Inferior parietal cortex (tissue), 1 donor: ENCODE results near the gene HMGB1.
"Not testable (repeated sequence)": the region's sequence is repeated elsewhere in the genome, so short reads cannot be mapped to it uniquely, and the experiment has no call there.

Experiments
- DNase-seq: peaks from one replicate; pipeline ENCODE4 v3.0.0-alpha.2; 2016; ENCODE audit errors: extremely low spot score

The HMGB1 gene

DNA sequence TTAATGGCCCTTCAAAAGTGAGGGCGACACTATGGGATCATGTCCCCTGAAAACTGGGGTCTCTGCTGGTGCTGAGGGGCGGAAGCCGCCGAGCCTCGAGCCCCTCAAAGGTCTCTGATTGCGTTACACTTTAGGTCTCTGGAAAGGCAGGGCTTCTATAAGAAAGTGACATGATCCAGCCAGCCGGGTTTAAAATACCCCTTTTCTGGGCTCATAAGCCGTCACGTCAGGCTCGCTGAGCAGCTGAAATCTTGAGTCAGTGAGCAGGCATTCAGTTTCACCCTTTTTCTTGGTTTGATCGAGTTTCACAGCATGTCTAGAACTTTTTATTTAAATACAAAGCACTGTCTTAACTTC, 600 bp upstream of the HMGB1 start:
- DNase-seq, result no peak

DNA sequence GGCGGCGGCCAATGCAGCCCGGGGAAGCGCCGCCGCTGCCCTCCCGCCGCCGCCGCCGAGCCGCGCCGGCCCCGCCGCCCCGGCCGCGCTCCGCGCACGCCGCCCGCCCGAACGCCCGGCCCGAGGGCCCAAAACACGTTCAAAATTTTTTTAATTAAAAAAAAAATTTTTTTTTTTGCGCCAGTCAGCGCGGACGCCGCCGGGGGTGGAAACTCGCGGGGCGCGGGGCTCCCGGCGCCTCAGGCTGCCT, 468 bp downstream of the HMGB1 start:
- no peak for DNase-seq

DNA sequence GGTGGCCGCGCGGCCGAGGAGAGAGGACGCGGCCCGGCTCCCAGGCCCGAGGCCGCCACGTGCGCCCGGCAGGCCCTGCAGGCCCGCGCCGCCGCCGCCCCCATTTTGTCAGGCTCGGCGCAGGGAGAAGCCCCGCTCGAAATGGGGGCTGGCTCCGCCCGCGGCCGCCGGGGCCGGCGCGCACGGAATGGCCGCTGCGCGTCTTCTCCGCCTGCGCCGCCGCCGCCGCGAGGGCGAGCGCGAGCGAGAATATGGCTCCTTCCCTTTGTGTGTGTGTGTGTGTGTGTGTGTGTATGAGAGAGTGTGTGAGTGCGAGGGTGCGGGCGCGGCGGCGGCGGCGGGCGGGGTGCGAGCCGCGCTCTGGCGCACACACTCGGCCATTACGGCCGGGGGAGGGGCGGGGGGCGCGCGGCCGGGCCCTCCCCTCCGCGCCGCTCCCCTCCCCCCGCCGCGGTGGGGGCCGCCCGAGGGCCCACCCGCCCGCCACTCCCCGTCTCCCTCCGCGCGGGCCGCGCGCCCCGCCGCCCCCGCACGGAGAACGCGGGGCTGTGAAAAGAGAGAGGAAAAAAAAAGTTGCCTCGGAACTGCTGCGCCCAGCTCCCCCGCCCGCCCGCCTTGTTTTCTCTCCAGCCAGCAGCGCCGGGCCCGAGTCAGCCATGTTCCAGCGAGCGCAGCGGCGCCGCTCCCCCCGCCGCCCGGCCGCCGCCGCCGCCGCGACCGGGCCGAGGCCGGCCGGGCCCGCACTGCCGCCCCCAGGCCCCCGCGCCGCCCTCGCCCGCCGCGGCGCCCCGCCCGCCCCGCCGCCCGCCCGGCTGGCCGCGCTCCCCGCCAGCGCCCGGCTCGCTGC, 1.0 kb downstream of the HMGB1 start:
- peak; percentile 55 for DNase-seq

DNA sequence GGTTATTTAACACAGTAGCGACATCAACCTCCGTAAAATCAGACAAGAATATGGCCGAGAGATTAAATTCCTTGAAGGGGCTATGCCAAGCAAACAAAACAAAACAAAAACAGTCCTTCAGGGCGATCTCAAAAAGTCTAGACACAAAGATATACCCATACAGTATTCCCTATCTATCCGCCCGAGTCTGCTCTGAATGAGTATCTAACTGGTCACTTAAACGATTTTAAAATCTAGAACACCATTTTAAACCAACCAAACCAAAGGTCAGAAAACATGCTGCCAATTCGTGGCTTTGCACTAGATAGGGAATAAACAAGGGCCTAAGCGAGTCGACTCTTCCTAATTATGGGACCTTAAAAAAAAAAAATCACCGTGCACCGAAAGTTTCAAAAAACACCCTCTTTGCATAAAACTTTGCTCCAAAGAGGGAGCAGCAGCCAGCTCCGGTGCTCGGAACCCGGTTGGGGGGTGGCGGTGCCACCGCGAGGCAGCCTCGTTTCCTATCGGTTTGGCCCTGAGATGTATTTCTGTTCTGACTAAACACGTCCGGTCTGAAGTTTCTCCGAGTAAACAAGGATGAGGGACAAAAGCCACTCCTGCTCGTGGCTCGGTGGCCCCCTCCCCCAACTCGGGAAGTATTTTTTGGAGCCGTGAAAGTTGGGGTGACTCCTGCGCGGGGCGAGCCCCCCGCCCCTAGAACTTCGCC, 1.8 kb downstream of the HMGB1 start:
- peak; percentile 57 for DNase-seq

DNA sequence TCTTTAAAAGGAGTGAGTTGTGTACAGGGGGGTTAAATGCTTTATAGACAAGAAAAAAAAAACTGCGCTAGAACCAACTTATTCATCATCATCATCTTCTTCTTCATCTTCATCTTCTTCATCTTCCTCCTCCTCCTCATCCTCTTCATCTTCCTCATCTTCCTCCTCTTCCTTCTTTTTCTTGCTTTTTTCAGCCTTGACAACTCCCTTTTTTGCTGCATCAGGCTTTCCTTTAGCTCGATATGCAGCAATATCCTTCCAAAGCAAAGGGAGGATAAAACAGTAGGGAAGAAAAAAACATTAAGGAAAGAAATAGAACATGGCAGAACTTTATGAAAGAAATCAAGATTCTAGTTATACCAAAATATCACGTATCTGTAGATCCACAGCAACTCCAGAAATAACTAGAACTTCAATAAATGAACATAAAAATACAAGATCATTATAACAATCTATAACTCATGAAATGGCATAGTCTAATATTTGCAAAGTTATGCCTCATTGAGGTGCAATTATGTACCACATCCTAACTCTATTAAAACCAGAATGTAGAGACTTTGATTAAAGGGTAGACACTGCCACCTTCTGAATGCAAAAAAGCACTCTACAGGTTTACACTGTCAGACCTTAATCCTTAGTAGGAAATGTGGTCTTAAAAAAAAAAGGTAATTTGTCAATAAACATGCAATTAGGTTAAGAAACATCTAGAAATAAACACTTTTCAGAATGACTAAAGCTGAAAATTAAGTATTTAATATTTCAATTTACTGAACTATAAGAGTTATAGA, 4.3 kb downstream of the HMGB1 start:
- DNase-seq, result peak; percentile 68

DNA sequence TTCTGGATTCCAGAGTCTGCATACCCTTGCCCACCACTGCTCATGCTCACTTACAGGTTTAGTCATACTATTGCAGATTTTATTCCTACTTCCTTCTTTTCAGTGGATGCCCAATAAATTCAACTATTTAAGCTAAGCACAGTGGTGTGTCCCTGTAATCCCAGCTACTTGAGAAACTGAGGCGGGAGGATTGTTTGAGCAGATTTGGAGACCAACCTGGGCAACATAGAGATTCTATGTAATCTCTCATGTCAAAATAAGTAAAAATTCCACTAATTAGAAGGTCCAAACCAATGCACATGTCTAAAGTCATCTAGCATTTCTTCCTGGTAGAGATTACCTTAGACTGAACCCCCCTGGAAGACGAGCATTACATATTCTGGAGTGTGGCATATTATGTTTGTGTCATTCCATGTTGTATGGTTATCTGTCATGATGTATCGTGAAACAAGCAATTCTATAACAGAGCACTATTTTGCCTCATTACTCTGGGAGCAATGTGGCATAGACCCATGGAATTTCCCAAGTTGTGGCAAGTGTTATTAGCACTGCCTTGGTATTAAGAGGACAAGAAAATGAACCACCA, 8.3 kb downstream of the HMGB1 start:
- DNase-seq, result no peak

DNA sequence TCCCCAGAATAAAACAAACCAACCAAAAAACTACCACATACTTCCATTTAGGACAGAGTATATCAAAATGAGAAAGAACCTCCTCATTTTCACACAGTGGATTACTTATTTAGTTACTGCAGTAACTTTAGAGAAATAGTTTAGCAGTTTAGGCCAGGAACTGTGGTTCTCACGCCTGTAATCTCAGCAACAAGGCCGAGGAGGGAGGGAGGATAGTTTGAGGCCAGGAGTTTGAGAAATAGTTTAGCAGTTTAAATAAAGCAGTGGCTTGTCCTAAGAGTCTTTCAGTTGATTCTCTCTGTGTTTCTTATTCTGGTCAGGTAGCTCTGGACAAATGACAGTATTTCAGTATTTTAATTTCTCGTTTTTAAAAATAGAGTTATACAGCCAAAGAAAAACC, 9.4 kb downstream of the HMGB1 start:
- no peak for DNase-seq

DNA sequence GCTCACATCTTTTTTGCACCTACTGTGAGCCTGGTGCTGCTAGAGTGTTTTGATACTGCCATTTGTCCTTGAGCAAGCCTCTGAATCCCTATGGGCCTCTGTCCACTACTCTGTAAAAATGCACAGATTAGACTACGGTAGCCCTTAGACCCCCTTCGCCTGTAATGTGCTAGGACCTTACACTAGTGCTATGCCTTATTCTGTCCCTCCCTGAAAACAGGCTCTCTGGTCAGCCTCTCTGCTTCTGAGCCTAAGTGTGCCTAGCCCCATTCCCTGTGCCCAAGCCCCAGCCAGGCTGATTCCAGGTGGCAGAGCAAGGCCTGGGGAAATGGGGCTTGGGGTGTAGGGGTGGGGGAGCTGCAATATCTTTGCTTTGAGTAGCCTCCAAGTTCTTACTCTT, 10.7 kb downstream of the HMGB1 start:
- no peak for DNase-seq

DNA sequence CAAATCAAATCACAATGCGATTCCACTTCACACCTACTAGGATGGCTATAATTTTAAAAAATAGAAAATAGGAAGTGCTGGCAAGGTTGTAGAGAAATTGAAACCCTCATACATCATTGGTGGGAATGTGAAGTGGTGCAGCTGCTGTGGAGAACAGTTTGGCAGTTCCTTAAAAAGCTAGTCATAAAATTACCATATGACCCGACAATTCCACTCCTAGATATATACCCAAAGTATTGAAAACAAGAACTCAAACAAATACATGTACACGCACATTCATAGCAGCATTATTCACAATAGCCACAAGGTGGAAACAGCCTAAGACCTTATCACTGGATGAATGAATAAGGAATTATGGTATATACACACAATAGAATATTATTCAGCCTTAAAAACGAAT, 12.0 kb downstream of the HMGB1 start:
- DNase-seq, result no peak

DNA sequence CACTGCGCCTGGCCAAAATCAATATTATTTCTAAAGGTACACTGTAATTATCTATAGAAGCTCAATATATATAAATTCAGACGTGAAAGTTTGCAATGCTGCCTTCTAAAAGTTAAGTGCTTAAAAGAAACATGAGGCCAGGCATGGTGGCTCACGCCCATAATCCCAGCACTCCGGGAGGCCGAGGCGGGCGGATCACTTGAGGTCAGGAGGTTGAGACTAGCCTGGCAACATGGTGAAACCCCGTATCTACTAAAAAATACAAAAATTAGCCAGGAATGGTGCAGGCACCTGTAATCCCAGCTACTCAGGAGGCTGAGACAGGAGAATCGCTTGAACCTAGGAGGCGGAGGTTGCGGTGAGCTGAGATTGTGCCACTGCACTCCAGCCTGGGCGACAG, 14.3 kb downstream of the HMGB1 start:
- not testable (repeated sequence) for DNase-seq

DNA sequence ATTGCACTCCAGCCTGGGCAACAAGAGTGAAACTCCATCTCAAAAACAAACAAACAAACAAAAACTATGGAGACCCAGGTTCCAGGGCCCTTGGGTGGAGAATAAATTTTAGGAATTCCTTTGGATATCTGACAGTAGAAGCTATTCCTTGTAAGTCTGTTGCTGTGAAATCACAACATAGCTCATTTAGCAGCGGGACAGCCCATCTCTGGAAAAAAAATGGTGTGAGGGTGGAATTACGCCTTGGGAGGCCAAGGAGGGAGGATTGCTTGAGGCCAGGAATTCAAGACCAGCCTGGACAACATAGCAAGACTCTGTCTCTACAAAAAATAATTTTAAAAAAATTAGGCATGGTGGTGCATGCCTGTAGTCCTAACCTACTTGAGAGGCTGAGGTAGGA, 15.7 kb downstream of the HMGB1 start:
- DNase-seq, result no peak

DNA sequence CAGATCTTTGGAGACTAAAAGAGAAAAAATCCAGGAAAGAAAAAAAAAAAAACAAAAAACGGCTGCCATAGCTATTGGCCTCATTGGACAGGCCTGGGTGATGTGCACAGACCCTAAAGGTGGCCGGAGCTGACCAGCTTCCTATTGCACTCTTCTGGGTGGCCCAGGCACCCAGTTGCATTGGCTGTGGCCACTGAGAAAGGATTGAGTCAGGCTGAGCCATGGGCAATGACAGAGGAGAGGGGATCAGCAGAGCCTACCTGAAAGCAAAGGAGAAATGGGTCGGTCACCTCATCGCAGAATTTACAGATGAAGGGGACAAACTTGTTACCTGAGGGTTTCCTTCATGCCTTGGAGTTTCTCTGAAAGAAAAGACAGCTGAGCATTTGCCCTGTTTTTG, 17.3 kb downstream of the HMGB1 start:
- no peak for DNase-seq

DNA sequence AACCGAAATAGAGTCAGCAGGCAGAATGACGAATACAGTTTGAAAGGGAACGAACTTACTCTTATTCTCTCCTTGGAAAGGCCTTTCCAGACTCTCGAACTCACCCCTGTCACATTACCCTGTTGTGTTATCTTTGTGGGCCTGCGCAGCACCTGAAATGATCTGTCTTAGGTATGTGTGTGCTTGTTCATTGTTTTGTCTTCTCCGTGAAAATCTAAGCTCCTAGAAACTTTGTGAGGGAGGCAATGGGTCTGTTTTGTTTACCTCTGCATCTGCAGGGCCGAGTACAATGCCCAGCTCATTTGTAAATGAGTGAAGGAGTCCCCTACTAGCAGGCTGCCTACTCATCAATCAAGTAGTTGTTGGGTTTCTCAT, 19.6 kb downstream of the HMGB1 start:
- DNase-seq, result no peak

DNA sequence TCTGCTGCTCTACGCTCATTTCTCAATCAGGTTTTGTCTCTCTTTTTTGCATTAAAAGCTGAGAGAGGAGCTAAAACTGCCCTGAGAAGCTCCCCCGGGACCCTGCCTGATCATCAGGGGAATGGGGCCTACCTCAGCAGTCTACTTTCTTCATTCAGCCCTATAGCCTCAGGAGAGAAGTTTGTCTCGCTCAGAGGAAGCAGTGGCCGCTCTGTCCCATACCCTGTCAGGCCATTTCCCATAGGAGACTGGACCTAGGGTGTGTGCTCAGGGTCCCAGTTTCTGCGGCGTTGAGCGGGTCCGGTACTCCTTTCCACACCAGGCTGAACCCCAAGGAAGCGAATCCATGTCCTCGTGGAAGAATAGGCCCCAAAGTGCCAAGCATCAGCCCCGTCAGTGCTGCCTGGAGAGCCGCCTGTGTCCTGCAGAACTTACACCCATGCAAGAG, 21.8 kb downstream of the HMGB1 start:
- DNase-seq, result no peak

DNA sequence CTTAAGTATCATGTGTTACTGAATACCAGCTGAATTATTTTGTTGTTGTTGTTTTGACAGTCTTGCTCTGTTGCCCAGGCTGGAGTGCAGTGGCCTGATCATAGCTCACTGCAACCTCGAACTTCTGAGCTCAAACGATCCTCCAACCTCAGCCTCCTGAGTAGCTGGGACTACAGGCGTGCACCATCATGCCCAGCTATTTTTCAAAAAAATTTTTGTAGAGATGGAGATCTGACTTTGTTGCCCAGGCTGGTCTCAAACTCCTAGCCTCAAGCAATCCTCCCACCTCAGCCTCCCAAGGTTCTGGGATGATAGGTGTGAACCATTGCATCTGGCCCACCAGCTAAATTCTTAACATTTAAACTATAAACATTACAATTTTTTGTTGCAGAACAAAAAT, 22.2 kb downstream of the HMGB1 start:
- not testable (repeated sequence) for DNase-seq

DNA sequence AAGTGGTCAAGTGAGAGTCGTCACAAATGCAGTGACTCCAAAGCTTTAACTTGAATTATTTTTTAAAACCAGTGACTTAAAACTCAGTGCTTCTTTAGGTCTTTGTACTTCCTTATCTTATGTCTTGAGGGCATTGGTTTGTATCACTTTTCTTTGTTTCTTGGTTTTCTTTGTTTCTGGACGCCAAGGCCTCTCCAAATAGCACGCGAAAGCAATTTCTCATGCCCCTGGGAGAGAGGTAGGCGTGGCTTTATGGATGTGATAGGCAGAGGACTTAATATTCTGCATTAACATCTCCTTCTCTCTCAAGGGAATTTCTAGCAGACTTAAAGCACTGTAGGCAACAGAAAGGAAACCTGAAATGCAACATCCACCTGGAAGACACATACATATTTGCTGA, 22.8 kb downstream of the HMGB1 start:
- no peak for DNase-seq

DNA sequence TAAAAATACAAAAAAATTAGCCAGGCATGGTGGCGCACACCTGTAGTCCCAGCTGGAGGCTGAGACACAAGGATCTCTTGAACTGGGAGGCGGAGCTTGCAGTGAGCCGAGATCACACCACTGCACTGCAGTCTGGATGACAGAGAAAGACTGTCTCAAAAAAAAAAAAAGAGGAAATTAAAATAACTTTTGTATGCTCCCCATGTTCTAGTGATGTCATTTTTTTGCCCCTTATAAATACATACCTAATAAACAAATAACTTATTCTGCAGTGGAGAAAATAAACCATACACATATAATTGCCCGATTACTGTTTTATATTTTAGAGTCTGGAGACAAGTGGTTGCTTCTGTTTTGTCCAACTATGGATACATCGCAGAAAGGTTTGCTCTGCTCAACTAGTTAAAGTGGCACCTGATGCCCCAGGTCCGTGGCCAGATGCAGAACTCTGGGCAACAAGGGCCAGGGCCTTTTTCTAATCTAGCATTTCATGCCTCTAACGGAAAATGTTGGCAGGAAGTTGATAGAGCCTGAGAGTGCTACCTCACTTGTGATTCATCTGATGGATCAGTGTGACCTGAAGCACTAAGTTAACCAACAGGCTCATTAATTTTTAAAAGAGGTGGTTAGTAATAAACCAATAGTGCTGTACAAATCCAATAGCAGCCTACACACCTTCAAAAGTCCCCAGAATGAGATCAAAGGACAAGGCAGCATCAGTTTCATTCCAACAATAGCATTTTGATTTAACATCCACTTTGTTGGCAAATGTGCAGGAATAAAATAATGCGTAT, 24.6 kb downstream of the HMGB1 start:
- no peak for DNase-seq

DNA sequence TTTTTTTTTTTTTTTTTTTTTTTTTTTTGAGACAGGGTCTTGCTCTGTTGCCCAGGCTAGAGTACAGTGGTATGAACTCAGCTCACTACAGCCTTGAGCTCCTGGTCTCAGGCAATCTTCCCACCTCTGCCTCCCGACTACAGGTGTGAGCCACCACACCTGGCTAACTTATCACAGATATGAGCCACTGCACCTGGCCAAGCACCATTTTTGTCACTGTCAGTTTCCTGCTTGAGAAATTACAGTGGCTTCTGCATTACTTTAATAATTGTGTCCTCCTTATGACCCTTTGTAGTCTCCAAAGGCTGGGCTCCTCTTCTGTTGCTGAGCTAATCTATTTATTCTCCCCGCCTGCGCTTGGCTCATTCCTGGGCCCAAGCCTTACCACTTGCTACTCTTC, 27.4 kb downstream of the HMGB1 start:
- no peak for DNase-seq

DNA sequence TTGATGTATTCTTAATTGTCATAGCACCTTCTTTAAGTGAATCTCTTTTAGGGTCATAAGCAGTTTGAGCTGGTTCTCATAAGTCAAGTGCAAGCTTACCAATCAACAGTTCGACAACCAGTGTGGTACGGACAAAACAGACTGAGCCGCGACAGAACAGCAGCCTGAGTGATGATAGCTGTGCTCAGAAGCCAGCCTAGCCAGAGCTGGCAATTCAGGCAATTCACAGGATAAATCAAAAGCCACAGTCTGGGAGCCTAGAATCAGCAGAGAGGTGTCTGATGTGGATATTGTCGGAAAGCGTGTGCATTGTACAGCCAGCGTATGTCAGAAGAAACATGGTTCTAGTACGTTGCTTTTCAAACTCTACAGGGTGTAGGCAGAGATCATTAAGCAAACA, 28.6 kb downstream of the HMGB1 start:
- no peak for DNase-seq

DNA sequence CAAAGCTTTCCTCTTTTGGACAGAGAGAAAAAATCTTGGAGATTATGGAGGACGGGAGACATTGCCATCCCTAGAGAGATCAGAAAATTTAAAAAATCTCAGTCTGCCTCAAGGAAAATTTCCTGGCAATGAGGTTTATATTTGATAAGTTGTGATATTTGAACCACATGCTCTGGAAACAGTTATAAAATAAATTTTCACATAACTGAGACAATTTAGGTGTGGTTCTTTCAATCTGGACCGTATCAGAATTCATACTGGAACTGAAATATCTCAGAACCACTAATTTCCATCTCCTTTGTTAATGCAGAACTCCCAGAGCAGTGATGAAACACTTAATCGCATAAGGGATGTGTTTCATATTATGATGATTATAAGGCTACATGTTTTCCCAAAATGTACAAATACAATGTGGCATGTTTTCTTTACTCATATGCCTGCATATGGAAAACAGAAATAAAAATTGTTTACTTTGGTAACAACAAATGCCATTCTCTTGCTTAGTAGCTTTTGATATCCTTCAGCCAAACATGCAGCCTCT, 29.8 kb downstream of the HMGB1 start:
- no peak for DNase-seq

DNA sequence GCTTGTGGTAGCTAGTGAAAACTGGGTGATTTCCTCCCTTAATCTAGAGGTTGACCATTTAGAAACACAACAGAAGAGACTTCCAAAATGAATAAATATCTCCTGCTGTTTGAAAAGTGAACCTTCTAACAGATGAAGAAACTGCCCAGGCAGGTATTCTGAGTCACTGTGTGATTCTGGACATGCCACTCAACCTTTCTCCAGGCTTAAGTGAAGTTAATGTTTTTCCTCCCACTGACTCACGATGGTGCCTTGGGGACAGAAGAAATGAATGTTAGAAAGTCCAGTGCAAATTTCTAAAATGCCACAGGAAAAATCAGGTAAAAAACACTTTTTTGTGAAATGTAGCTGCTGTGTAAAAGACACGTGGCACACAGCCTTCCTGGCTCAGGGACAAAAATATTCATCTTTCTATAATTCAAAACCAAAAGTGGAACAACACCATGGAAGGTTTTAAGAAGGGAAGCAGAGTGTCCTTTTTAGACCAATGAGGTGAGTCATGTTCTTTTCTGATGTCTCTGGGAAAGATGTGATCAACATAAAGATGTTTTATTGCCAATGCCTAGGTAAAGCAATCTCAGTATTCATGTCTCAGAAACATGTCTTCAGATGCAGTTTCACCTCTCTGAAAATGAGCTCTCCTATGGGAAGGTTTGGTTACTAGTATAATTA, 34.3 kb downstream of the HMGB1 start:
- no peak for DNase-seq
